D341Med (cell line): ENCODE measurements around the gene RAPGEF2.
"Not testable (repeated sequence)": the region's sequence is repeated elsewhere in the genome, so short reads cannot be mapped to it uniquely, and the experiment has no call there.

Experiments used
- DNase-seq: peaks from one replicate; pipeline ENCODE4 v3.0.0; 2012; ENCODE audit warnings: low spot score

The RAPGEF2 gene

GRCh38 chr4:159102622-159103383 is at the start of gene RAPGEF2:
TSS of gene RAPGEF2 (plus strand) at chr4:159103079. CDS start at chr4:159104163, 1,084 bp downstream.
- peak; percentile 98 for DNase-seq

- DNase-seq, result no peak
Observed at GRCh38 chr4:159055833-159056232, 47.0 kb upstream of the RAPGEF2 start.

GRCh38 chr4:159060161-159060560 is 42.7 kb upstream of the RAPGEF2 start:
- DNase-seq, result no peak

GRCh38 chr4:159062381-159062780 is 40.5 kb upstream of the RAPGEF2 start:
- DNase-seq, result no peak

- DNase-seq, result no peak
Observed at GRCh38 chr4:159065513-159066240, 37.2 kb upstream of the RAPGEF2 start.

GRCh38 chr4:159068139-159068538 is 34.7 kb upstream of the RAPGEF2 start:
- not testable (repeated sequence) for DNase-seq

GRCh38 chr4:159069922-159070321 is 33.0 kb upstream of the RAPGEF2 start:
- no peak for DNase-seq

GRCh38 chr4:159070742-159071141 is 32.1 kb upstream of the RAPGEF2 start:
- DNase-seq, result no peak

GRCh38 chr4:159071178-159071968 is 31.5 kb upstream of the RAPGEF2 start:
- DNase-seq, result no peak

- DNase-seq, result no peak
Observed at GRCh38 chr4:159071969-159072765, 30.7 kb upstream of the RAPGEF2 start.

- DNase-seq, result no peak
Observed at GRCh38 chr4:159075531-159075932, 27.3 kb upstream of the RAPGEF2 start.

- DNase-seq, result not testable (repeated sequence)
Observed at GRCh38 chr4:159077018-159077417, 25.9 kb upstream of the RAPGEF2 start.

GRCh38 chr4:159077702-159078495 is 25.0 kb upstream of the RAPGEF2 start:
- DNase-seq, result no peak

- DNase-seq, result no peak
Observed at GRCh38 chr4:159079074-159079473, 23.8 kb upstream of the RAPGEF2 start.

- DNase-seq, result no peak
Observed at GRCh38 chr4:159086606-159087005, 16.3 kb upstream of the RAPGEF2 start.

GRCh38 chr4:159090255-159090654 is 12.6 kb upstream of the RAPGEF2 start:
- DNase-seq, result no peak

GRCh38 chr4:159094156-159094555 is 8.7 kb upstream of the RAPGEF2 start:
- DNase-seq, result not testable (repeated sequence)

GRCh38 chr4:159096434-159096833 is 6.4 kb upstream of the RAPGEF2 start:
- no peak for DNase-seq

GRCh38 chr4:159097144-159097543 is 5.7 kb upstream of the RAPGEF2 start:
- no peak for DNase-seq

GRCh38 chr4:159097785-159098184 is 5.1 kb upstream of the RAPGEF2 start:
- DNase-seq, result no peak
